ENCODE data around the gene TRAPPC12. TPM values are rescaled to one million over a fixed set of nuclear protein-coding genes. Genes with fewer than 3 reads are reported as not detected.

TRAPPC12 gene
- total RNA-seq, 3 donors from 2014 or later = 52.5 to 89.6 (median 69.2) TPM

GRCh38 chr2:3463944-3464343 is 84.5 kb downstream of the TRAPPC12 start:
- TF ChIP-seq POLR2A (IDR thresholded peaks at IDR 0.05) (no peak), POLR2AphosphoS5 (IDR thresholded peaks at IDR 0.05) (no peak)
- TF ChIP-seq, protein P1, sequence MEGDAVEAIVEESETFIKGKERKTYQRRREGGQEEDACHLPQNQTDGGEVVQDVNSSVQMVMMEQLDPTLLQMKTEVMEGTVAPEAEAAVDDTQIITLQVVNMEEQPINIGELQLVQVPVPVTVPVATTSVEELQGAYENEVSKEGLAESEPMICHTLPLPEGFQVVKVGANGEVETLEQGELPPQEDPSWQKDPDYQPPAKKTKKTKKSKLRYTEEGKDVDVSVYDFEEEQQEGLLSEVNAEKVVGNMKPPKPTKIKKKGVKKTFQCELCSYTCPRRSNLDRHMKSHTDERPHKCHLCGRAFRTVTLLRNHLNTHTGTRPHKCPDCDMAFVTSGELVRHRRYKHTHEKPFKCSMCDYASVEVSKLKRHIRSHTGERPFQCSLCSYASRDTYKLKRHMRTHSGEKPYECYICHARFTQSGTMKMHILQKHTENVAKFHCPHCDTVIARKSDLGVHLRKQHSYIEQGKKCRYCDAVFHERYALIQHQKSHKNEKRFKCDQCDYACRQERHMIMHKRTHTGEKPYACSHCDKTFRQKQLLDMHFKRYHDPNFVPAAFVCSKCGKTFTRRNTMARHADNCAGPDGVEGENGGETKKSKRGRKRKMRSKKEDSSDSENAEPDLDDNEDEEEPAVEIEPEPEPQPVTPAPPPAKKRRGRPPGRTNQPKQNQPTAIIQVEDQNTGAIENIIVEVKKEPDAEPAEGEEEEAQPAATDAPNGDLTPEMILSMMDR (IDR thresholded peaks at IDR 0.05) = no peak
- DNase-seq (ENCODE audit: low spot score in 2 of 2) = peak in 1 of 2 donors; percentile 15
- Histone ChIP-seq H3K27ac (no peak overlapping the region), H3K36me3 (no peaks in the 10 kb centered on the region), H3K4me3 (no peak overlapping the region), H3K9me3 (no peaks in the 10 kb centered on the region), H3K27me3 (no peaks in the 10 kb centered on the region), H3K4me1 (no peaks in the 10 kb centered on the region)
- intact Hi-C loops (cut with DNase I; ENCODE audit: low total_unique reads) = no loop called here

- intact Hi-C loops (cut with DNase I; ENCODE audit: low total_unique reads) = no loop called here
- Histone ChIP-seq H3K27ac (peak overlapping the region in 1 of 2 donors; percentile 3), H3K4me1 (peaks cover 0 to under 1% of the 10 kb centered on the region in 2 donors), H3K9me3 (no peaks in the 10 kb centered on the region), H3K4me3 (no peak overlapping the region), H3K36me3 (no peaks in the 10 kb centered on the region), H3K27me3 (no peaks in the 10 kb centered on the region)
- peak in 1 of 2 donors; percentile 35 for DNase-seq (ENCODE audit: low spot score in 2 of 2)
- TF ChIP-seq POLR2AphosphoS5 (IDR thresholded peaks at IDR 0.05) (no peak), POLR2A (IDR thresholded peaks at IDR 0.05) (no peak)
- TF ChIP-seq, protein P1 (IDR thresholded peaks at IDR 0.05) = no peak
Observed at GRCh38 chr2:3464401-3465005, 85.0 kb downstream of the TRAPPC12 start.

DNA sequence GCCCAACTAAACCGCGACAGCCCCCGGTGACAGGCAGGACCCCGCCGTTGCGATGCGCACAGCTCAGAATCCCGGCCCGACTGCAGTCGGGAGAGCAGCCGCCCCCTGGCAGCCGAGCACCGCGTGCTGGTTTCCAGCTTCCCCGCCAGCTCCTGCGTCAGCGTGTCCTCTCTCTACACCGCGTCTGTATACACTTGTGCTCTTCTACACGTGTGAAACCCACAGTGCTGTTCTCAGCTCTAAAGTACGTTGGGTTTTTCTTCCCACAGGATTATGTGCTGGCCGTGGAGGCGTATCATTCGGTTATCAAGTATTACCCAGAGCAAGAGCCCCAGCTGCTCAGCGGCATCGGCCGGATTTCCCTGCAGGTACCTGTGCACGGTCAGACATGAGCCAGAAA is 85.8 kb downstream of the TRAPPC12 start:
- peaks cover 0 to 7% of the 10 kb centered on the region in 2 donors for H3K4me1 ChIP-seq
- peak in 1 of 2 donors; percentile 40 for DNase-seq (ENCODE audit: low spot score in 2 of 2)
- no peaks in the 10 kb centered on the region for H3K27me3 ChIP-seq
- no peak overlapping the region for H3K4me3 ChIP-seq
- intact Hi-C loops (cut with DNase I; ENCODE audit: low total_unique reads) = no loop called here
- H3K27ac ChIP-seq = peak overlapping the region in 1 of 2 donors; percentile 28
- no peaks in the 10 kb centered on the region for H3K9me3 ChIP-seq
- TF ChIP-seq POLR2A (IDR thresholded peaks at IDR 0.05) (no peak), POLR2AphosphoS5 (IDR thresholded peaks at IDR 0.05) (no peak)
- TF ChIP-seq, protein P1 (IDR thresholded peaks at IDR 0.05) = no peak
- no peaks in the 10 kb centered on the region for H3K36me3 ChIP-seq

GRCh38 chr2:3465844-3466481 is 86.5 kb downstream of the TRAPPC12 start:
- TF ChIP-seq POLR2A (IDR thresholded peaks at IDR 0.05) (no peak), POLR2AphosphoS5 (IDR thresholded peaks at IDR 0.05) (peak in 1 of 3 donors; percentile 40)
- H3K4me3 ChIP-seq = no peak overlapping the region
- no peak for DNase-seq (ENCODE audit: low spot score in 2 of 2)
- no peaks in the 10 kb centered on the region for H3K36me3 ChIP-seq
- no peaks in the 10 kb centered on the region for H3K9me3 ChIP-seq
- H3K27ac ChIP-seq = peak overlapping the region; percentile 49 to 81
- peaks cover 0 to 13% of the 10 kb centered on the region in 2 donors for H3K4me1 ChIP-seq
- H3K27me3 ChIP-seq = no peaks in the 10 kb centered on the region
- intact Hi-C loops (cut with DNase I; ENCODE audit: low total_unique reads) = no loop called here

DNA sequence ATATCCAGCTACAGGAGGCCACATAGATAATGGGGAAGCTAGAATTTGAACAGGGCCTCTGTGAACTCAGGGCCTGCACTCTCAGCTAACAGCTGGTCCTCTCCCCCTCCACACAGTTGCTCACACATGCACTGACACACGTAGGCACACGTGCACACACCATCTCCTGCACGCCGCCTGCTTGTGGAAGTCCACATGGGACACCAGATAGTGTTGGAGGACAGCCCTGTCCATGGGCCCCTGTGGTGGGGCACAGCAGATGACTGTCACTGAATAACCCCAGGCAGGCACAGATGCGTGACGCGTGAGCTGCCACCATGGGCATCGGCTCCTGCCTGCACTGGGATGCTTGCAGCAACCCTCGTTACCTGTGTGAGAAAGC is 87.0 kb downstream of the TRAPPC12 start:
- intact Hi-C loops (cut with DNase I; ENCODE audit: low total_unique reads) = no loop called here
- no peak for DNase-seq (ENCODE audit: low spot score in 2 of 2)
- peaks cover 0 to 18% of the 10 kb centered on the region in 2 donors for H3K4me1 ChIP-seq
- TF ChIP-seq POLR2AphosphoS5 (IDR thresholded peaks at IDR 0.05) (no peak), POLR2A (IDR thresholded peaks at IDR 0.05) (no peak)
- TF ChIP-seq, protein P1 (IDR thresholded peaks at IDR 0.05) = no peak
- no peak overlapping the region for H3K4me3 ChIP-seq
- H3K9me3 ChIP-seq = no peaks in the 10 kb centered on the region
- H3K27me3 ChIP-seq = no peaks in the 10 kb centered on the region
- peak overlapping the region; percentile 49 to 81 for H3K27ac ChIP-seq
- H3K36me3 ChIP-seq = no peaks in the 10 kb centered on the region
